Transverse colon (tissue), 4 donors: ENCODE data around the gene GRB2.

Experiments
- POLR2AphosphoS5 ChIP-seq, 3 donors: sonication (generic); formaldehyde crosslinking; IDR thresholded peaks; one replicate each; pipeline ENCODE4 v1.6.1; 2016; ENCODE audit warnings: antibody characterized with exemption in 3 of 3
- TF ChIP-seq, protein P1 (sequence below), 5 experiments: fragments of 200-600 bp in 3 of 5; fragments of 450-650 bp in 2 of 5; sonication (generic) in 3 of 5; IDR thresholded peaks; 1 replicate in 2 of 5; 2 replicates in 3 of 5; pipeline ENCODE4 v1.5.1; 2016 to 2017; ENCODE audit warnings: antibody characterized with exemption in 5 of 5, inconsistent platforms in 3 of 5, mild to moderate bottlenecking in 2 of 5, moderate library complexity in 1 of 5

DNA sequence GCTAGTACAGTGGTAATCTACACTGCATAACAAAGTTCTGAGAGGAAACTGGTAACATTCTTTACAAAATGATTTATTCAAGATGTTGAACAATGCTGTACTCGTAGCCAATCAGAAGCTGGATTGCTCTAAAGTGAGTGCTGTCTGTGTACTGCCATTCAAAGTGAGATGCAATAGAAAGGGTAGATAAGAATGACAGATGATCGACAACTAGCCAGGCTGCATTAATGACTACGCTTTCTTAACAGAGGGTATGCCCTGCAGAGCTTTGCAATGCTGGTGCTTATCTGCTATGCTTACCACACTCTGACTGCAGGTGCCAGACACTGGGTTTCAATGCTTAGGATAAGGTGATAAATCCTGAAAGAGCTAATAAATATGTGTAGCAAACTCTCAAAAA lies 70.2 kb downstream of the GRB2 start:
- no peak for TF ChIP-seq POLR2AphosphoS5 (IDR thresholded peaks at IDR 0.05)
- TF ChIP-seq, protein P1, sequence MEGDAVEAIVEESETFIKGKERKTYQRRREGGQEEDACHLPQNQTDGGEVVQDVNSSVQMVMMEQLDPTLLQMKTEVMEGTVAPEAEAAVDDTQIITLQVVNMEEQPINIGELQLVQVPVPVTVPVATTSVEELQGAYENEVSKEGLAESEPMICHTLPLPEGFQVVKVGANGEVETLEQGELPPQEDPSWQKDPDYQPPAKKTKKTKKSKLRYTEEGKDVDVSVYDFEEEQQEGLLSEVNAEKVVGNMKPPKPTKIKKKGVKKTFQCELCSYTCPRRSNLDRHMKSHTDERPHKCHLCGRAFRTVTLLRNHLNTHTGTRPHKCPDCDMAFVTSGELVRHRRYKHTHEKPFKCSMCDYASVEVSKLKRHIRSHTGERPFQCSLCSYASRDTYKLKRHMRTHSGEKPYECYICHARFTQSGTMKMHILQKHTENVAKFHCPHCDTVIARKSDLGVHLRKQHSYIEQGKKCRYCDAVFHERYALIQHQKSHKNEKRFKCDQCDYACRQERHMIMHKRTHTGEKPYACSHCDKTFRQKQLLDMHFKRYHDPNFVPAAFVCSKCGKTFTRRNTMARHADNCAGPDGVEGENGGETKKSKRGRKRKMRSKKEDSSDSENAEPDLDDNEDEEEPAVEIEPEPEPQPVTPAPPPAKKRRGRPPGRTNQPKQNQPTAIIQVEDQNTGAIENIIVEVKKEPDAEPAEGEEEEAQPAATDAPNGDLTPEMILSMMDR (IDR thresholded peaks at IDR 0.05), result no peak
